Raji (cell line): ENCODE data around the gene ARL4D.

Source experiments
- POLR2A ChIP-seq: IDR thresholded peaks from 2 replicates; pipeline ENCODE4 v1.6.1; 2011; ENCODE audit warnings: low read depth, low read length, control low read depth; ENCODE audit not compliant: insufficient read depth

The ARL4D gene

GRCh38 chr17:43431714-43432523 lies 33.1 kb downstream of the ARL4D start:
- TF ChIP-seq POLR2A = no peak

- TF ChIP-seq POLR2A = no peak
Observed at GRCh38 chr17:43434902-43435319, 36.1 kb downstream of the ARL4D start.

GRCh38 chr17:43437756-43438155 lies 39.0 kb downstream of the ARL4D start:
- no peak for TF ChIP-seq POLR2A

- no peak for TF ChIP-seq POLR2A
Observed at GRCh38 chr17:43438626-43439025, 39.8 kb downstream of the ARL4D start.

DNA sequence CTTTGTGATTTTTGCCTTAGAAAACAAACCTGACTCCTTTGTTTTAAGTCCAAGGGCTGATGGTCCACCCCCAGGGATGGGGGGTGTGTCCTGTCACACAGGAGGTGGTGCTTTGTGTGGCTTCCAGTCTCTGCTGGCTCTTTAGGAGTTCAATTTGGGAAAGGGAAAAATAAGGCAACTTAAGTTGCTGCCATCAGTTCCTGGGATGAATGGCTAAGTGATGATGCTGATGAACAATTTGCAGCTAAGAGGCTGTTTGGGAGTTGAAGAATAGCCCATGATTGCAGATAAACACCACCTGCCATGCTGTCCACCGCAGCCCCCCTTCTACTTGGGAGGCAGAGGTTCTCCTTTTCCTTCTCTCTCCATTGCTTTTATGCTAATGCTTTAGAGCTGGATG lies 40.2 kb downstream of the ARL4D start:
- no peak for TF ChIP-seq POLR2A

DNA sequence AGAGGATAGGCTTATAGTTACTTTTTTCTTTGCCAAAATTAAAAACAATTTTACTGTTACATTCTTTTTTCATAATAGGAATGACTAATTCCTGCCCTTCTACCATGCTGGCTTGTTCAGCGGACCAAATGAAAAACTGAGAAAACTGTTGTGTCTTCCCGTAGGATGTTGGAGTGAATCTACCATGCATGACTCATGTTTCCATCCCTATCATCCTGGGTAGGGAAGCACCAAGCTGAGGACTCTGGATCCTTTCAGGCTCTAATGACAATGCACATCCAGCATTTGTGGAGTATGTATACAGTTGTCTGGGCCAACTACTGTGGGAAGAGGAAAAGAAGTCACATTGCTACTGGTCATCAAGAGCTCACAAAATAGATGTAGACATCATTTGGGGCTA lies 43.9 kb downstream of the ARL4D start:
- TF ChIP-seq POLR2A = no peak

GRCh38 chr17:43443381-43443780 lies 44.6 kb downstream of the ARL4D start:
- no peak for TF ChIP-seq POLR2A

- TF ChIP-seq POLR2A = no peak
Observed at GRCh38 chr17:43444223-43445008, 45.6 kb downstream of the ARL4D start.

DNA sequence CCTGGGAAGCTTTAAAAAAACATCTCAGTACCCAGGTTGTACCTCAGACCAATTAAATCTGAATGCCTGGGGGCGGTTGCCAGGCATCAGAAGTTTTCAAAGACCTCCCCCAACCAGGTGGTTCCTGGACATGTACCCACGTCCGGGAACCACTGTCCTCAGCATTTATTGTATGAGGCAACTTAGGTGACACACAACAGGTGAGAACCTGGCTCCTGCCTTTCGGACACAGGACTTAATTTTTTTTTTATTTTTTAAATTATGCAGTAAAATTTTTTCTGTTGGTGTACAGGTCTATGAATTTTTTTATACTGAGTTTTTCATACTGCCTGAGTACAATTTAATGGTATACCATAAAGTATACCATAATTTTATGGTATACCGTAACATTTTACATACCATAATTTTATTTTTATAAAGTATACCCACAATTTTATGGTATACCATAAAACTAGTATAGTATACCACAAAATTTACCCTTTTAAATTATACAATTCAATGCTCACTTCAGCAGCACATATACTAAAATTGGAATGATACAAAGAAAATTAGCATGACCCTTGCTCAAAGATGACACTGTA lies 46.3 kb downstream of the ARL4D start:
- TF ChIP-seq POLR2A = no peak

GRCh38 chr17:43446773-43447172 lies 48.0 kb downstream of the ARL4D start:
- no peak for TF ChIP-seq POLR2A

- TF ChIP-seq POLR2A = no peak
Observed at GRCh38 chr17:43448720-43449469, 50.1 kb downstream of the ARL4D start.

DNA sequence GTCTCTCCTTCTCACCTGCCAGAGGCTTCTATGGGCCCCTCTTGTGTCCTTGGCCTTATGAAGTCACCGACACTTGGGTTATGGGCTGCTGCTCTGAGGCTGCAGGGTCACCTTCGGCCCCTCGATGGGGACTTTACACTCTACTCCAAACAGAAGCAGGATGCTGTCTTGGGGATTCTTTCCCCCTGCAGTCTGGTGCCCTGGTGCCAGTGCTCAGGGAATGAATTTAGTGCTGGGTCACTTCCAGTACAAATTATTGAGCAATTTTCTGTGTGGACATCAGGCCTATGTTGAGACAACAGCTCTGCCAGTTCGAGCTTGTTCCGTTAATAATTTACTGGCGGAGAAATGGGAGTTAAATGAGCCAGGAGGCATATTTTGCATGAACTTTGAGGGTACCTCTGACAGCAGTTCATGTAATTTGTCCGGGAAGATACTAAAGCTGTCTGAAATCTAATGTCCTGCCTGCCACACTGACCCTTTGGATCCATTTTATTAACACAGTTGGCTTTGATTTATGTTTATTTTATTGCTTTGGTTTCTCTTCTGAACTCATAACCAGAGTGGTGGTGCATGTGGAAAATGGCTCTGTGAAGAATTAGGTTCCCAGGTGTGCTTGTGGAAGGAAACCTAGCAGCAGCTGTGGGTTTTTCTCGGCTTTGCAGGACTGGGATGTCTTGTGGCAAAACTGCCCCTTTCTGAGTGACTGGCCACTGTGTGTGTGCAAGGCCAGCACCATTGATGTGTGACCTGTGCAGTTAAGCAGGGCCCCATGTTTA lies 50.9 kb downstream of the ARL4D start:
- TF ChIP-seq POLR2A = no peak
